Spleen (tissue), 11 donors: Measurements from ENCODE around the gene PARD3. TPM values are rescaled to one million over a fixed set of nuclear protein-coding genes. Genes with fewer than 3 reads are reported as not detected.

Experiments used
- DNase-seq: peaks from one replicate; pipeline ENCODE4 v3.0.0-alpha.2; 2020
- H3K27ac ChIP-seq, 8 donors: fragments of 200-600 bp; sonication (generic) in 7 of 8; 1 replicate in 4 of 8; 2 replicates in 4 of 8; pipeline versions ENCODE4 v1.5.0 to v1.8.0; 2016 to 2021; ENCODE audit warnings: inconsistent platforms in 4 of 8, mild to moderate bottlenecking in 4 of 8, moderate library complexity in 1 of 8
- H3K27me3 ChIP-seq, 7 donors: fragments of 200-600 bp; sonication (generic) in 6 of 7; replicated peaks in 1 of 7; 1 replicate in 4 of 7; 2 replicates in 3 of 7; pipeline versions ENCODE4 v1.5.0 to v1.8.0; 2016 to 2021; ENCODE audit warnings: inconsistent platforms in 3 of 7, mild to moderate bottlenecking in 1 of 7
- H3K36me3 ChIP-seq, 6 donors: fragments of 200-600 bp; sonication (generic) in 5 of 6; 1 replicate in 4 of 6; 2 replicates in 2 of 6; pipeline versions ENCODE4 v1.5.0 to v1.8.0; 2016 to 2021; ENCODE audit warnings: inconsistent platforms in 2 of 6
- H3K4me1 ChIP-seq, 6 donors: fragments of 200-600 bp; sonication (generic) in 5 of 6; 1 replicate in 3 of 6; 2 replicates in 3 of 6; pipeline versions ENCODE4 v1.5.0 to v1.8.0; 2016 to 2021; ENCODE audit warnings: inconsistent platforms in 3 of 6
- H3K4me3 ChIP-seq, 8 donors: fragments of 200-600 bp; sonication (generic) in 7 of 8; 1 replicate in 4 of 8; 2 replicates in 4 of 8; pipeline versions ENCODE4 v1.5.0 to v1.8.0; 2016 to 2021; ENCODE audit warnings: inconsistent platforms in 4 of 8, mild to moderate bottlenecking in 4 of 8, moderate library complexity in 2 of 8
- H3K9me3 ChIP-seq, 8 donors: fragments of 200-600 bp; sonication (generic) in 7 of 8; 1 replicate in 4 of 8; 2 replicates in 4 of 8; pipeline versions ENCODE4 v1.5.0 to v1.8.0; 2016 to 2021; ENCODE audit warnings: inconsistent platforms in 4 of 8
- CTCF ChIP-seq, 11 experiments: fragments of 200-600 bp in 7 of 11; fragments of 450-650 bp in 4 of 11; sonication (generic) in 4 of 11; IDR thresholded peaks in 8 of 11; conservative IDR thresholded peaks in 3 of 11; 1 replicate in 7 of 11; 2 replicates in 4 of 11; pipeline versions ENCODE4 v1.4.0 to v1.8.0; 2016 to 2021; ENCODE audit warnings: antibody characterized with exemption in 11 of 11, inconsistent platforms in 4 of 11, mild to moderate bottlenecking in 1 of 11
- POLR2A ChIP-seq, 3 donors: fragments of 450-650 bp; IDR thresholded peaks; one replicate each; pipeline ENCODE4 v1.5.1; 2017; ENCODE audit warnings: antibody characterized with exemption in 3 of 3, mild to moderate bottlenecking in 1 of 3
- POLR2AphosphoS5 ChIP-seq, 3 donors: sonication (generic); formaldehyde crosslinking; IDR thresholded peaks; one replicate each; pipeline ENCODE4 v1.5.1; 2017; ENCODE audit warnings: antibody characterized with exemption in 3 of 3
- WGBS, 5 donors: extraction: QIAGEN DNeasy Blood & Tissue Kit in 3 of 5; methylation state at CpG; one replicate each; pipeline versions ENCODE4 v1.1.5 to v1.1.7; 2013 to 2018; 5-methylcytosine and 5-hydroxymethylcytosine counted together
- intact Hi-C: fragments of 100-400 bp; cut with DNase I; formaldehyde crosslinking; loops from one replicate; pipeline ENCODE4 v1.15.0; 2023; ENCODE audit warnings: low total_unique reads
- polyA plus RNA-seq, 3 donors: library from polyadenylated mRNA; stranded (reverse); fragments of 200-250 nt; gene quantifications; one replicate each; pipeline ENCODE4 v1.2.1, GENCODE V29; 2013
- total RNA-seq, 7 donors: library from RNA; depleted of rRNA in 3 of 7; stranded (reverse); fragments of >200 nt in 3 of 7; fragmentation: NEBNext Ultra II Directional in 4 of 7; extraction: Animal tissue kit (Norgen Biotek cat#: 25700) in 4 of 7; gene quantifications; one replicate each; pipeline versions ENCODE4 v1.1.0 to v1.2.1, GENCODE V29; 2016 to 2021
- donor health status: healthy with polysubstance abuse.
- donor health status: DM: no; HTN: no; CAD: no; lungs with moderate emphysema.
- donor health status: DM: no; HTN: no; CAD: no.
- donor health status: Bipolar disorder and iron deficiency.
- donor health status: healthy.
- donor health status: DM: no; HTN: no; CAD: no.
- donor health status: DM: yes; HTN: yes; CAD: no.

The PARD3 gene
- total and polyA plus RNA-seq, 10 donors: 2.8 to 18.9 (median 10.8) TPM

DNA sequence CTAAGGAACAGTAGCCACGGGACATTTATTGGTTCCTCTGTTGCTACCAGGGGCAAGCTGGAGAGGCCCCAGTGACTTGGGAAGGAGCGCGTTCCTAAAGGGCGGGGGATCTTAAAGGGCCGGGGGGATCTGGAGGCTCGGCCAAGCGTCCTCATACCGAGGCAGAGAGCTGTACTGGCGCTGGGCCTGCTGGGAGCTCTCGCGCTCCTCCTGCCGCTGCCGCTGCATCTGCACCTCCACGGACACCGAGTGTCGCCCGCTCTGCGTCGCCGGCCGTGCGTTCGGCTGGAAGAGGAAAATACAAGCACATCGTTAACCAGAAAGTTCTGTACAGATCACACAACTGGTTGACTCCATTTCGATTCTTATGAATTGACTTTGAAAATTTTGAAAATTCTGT lies 695.6 kb downstream of the PARD3 start:
- Histone ChIP-seq H3K9me3 (no peaks in the 10 kb centered on the region), H3K36me3 (no peaks in the 10 kb centered on the region), H3K27me3 (no peaks in the 10 kb centered on the region), H3K27ac (no peak overlapping the region), H3K4me1 (peaks cover 0 to 6% (median 1%) of the 10 kb centered on the region in 6 donors), H3K4me3 (no peak overlapping the region)
- DNase-seq: no peak
- intact Hi-C loops: no loop called here
- 83 to 97% (median 92%) methylated on average over 22 to 25 of the region's 25 CpGs for WGBS, 5 donors
- TF ChIP-seq POLR2A (IDR thresholded peaks at IDR 0.05) (no peak), CTCF (IDR thresholded peaks at IDR 0.05 in 8 of 11, conservative IDR thresholded peaks at IDR 0.05 in 3 of 11) (no peak), POLR2AphosphoS5 (IDR thresholded peaks at IDR 0.05) (no peak)

DNA sequence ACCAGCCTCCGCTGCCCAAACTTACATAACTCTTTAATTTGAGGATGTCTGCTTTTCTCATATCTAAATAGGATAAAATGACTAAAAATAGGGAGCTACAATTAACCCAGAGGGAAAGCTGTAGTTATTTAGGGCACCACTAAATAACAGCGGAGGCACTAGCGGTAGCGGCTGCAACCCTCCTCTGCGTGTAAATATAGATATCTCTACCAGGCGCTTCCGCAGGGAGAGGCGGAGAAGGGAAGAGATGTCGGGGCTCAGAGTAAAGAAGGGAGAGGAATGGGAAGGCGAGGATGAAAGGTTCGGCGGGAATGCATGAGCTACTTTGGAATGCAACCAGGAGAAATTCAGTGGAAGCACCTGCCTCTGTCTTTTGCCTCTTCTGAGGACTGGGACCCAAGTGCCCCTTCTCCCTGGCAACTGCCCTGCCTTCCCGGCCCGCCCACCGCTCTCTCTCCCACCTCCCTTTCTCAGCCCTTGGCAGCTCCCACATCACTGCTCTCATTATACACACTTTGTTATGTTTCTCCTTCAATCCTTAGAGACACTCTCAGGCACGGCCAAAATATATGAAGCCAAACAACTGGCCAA lies 698.3 kb downstream of the PARD3 start:
- peak overlapping the region in 2 of 8 donors; percentile 25 to 38 for H3K4me3 ChIP-seq
- H3K36me3 ChIP-seq: no peaks in the 10 kb centered on the region
- intact Hi-C loops: no loop called here
- TF ChIP-seq POLR2A (IDR thresholded peaks at IDR 0.05) (no peak), POLR2AphosphoS5 (IDR thresholded peaks at IDR 0.05) (no peak), CTCF (IDR thresholded peaks at IDR 0.05 in 8 of 11, conservative IDR thresholded peaks at IDR 0.05 in 3 of 11) (no peak)
- H3K4me1 ChIP-seq: peaks cover 0 to 6% (median 0%) of the 10 kb centered on the region in 6 donors
- H3K27ac ChIP-seq: no peak overlapping the region
- H3K27me3 ChIP-seq: no peaks in the 10 kb centered on the region
- H3K9me3 ChIP-seq: no peaks in the 10 kb centered on the region
- 51 to 84% (median 74%) methylated on average over 16 of the region's 16 CpGs for WGBS, 5 donors
- DNase-seq: no peak

- peak overlapping the region in 2 of 8 donors; percentile 25 to 38 for H3K4me3 ChIP-seq
- no peak overlapping the region for H3K27ac ChIP-seq
- 47 to 69% (median 61%) methylated on average over 6 of the region's 6 CpGs for WGBS, 5 donors
These were observed 698.9 kb downstream of the PARD3 start for GRCh38 chr10:34116220-34116641.

More at GRCh38 chr10:34116220-34116641, 698.9 kb downstream of the PARD3 start:
- H3K27me3 ChIP-seq: no peaks in the 10 kb centered on the region
- TF ChIP-seq CTCF (IDR thresholded peaks at IDR 0.05 in 8 of 11, conservative IDR thresholded peaks at IDR 0.05 in 3 of 11): no peak
- no peak for TF ChIP-seq POLR2A (IDR thresholded peaks at IDR 0.05)
- TF ChIP-seq POLR2AphosphoS5 (IDR thresholded peaks at IDR 0.05): no peak
- no peak for DNase-seq
- peaks cover 0 to 6% (median 0%) of the 10 kb centered on the region in 6 donors for H3K4me1 ChIP-seq
- intact Hi-C loops: no loop called here
- H3K9me3 ChIP-seq: no peaks in the 10 kb centered on the region
- H3K36me3 ChIP-seq: no peaks in the 10 kb centered on the region
